K562 (cell line): Measurements from ENCODE around the gene KCTD11. TPM values are rescaled to one million over a fixed set of nuclear protein-coding genes. Genes with fewer than 3 reads are reported as not detected.

ENCODE experiments used
- ATF7 ChIP-seq: fragments of 450-650 bp; IDR thresholded peaks from 2 replicates; pipeline ENCODE4 v1.7.1; 2014; ENCODE audit warnings: mild to moderate bottlenecking, moderate library complexity
- ETV6 ChIP-seq, 3 experiments: fragments of 150-350 bp in 1 of 3; sonication (generic) in 1 of 3; formaldehyde crosslinking in 1 of 3; IDR thresholded peaks; 2 replicates each; pipeline versions ENCODE4 v1.6.1 to v1.8.0; 2014 to 2022; ENCODE audit warnings: borderline replicate concordance in 2 of 3, low read depth in 2 of 3, antibody characterized with exemption in 1 of 3, low read length in 1 of 3, mild to moderate bottlenecking in 1 of 3, missing genetic modification reagents in 1 of 3
- LCOR ChIP-seq: sonication (generic); formaldehyde crosslinking; IDR thresholded peaks from 2 replicates; pipeline ENCODE4 v1.8.0; 2022; ENCODE audit warnings: mild to moderate bottlenecking, missing genetic modification reagents
- MTA1 ChIP-seq: fragments of 450-650 bp; IDR thresholded peaks from 2 replicates; pipeline ENCODE4 v1.6.1; 2017; ENCODE audit warnings: borderline replicate concordance
- NFRKB ChIP-seq: fragments of 450-650 bp; IDR thresholded peaks from 2 replicates; pipeline ENCODE4 v1.6.1; 2016; ENCODE audit warnings: low read depth
- REST ChIP-seq, 2 experiments: fragments of 450-650 bp; formaldehyde crosslinking in 1 of 2; IDR thresholded peaks; 2 replicates each; pipeline versions ENCODE4 v1.4.0 to v1.6.1; 2014 to 2020; ENCODE audit warnings: mild to moderate bottlenecking in 2 of 2, borderline replicate concordance in 1 of 2, low read depth in 1 of 2
- SAP30 ChIP-seq: fragments of 200-600 bp; sonication (generic); IDR thresholded peaks from 2 replicates; pipeline ENCODE4 v1.6.1; 2012; ENCODE audit warnings: borderline replicate concordance, low read depth, mild to moderate bottlenecking, moderate library complexity, low read length, control low read depth, inconsistent platforms; ENCODE audit not compliant: insufficient read depth, poor library complexity, severe bottlenecking
- ZNF407 ChIP-seq: fragments of 450-650 bp; IDR thresholded peaks from 2 replicates; pipeline ENCODE4 v1.6.1; 2016; ENCODE audit warnings: low read depth
- ZNF764 ChIP-seq: fragments of 250-450 bp; sonication (Bioruptor Pico); IDR thresholded peaks from 2 replicates; pipeline ENCODE4 v1.4.0; 2020; ENCODE audit warnings: low read depth, mild to moderate bottlenecking, moderate library complexity
- polyA plus RNA-seq, 8 experiments: library from polyadenylated mRNA; depleted of rRNA in 4 of 8; stranded (reverse) in 5 of 8; unstranded in 3 of 8; fragments of >200 nt; fragmentation: Nextera tagmentation in 2 of 8; fragmentation: Illumina TruSeq in 1 of 8; extraction: Ambion mirVana in 2 of 8; extraction: Trizol in 1 of 8; gene quantifications; 2 replicates each; pipeline versions ENCODE4 v1.2.1 to v1.2.3, GENCODE V29; 2011 to 2014; ENCODE audit warnings: inconsistent platforms in 1 of 8, missing spikeins in 1 of 8
- total RNA-seq, 7 experiments: library from RNA; depleted of rRNA in 6 of 7; stranded (reverse); fragments of >200 nt in 6 of 7; fragmentation: Illumina TruSeq in 2 of 7; extraction: Trizol in 2 of 7; gene quantifications; 2 replicates each; pipeline versions ENCODE4 v1.2.1 to v1.2.3, GENCODE V29; 2011 to 2021; ENCODE audit warnings: low replicate concordance in 1 of 7

Gene KCTD11
- total and polyA plus RNA-seq, 9 of the 15 experiments (the other 6 are each of a cell fraction or from before 2014, with no cell fraction given) = 0.01 to 3.2 (median 2.5) TPM; not detected in 1

GRCh38 chr17:7314719-7315569 lies 37.0 kb upstream of the KCTD11 start, which contains the start of gene GPS2 (continued):
- TF ChIP-seq REST (IDR thresholded peaks at IDR 0.05; ENCODE audit: borderline replicate concordance) (peak; percentile 97), REST (CRISPR knock-in tag; IDR thresholded peaks at IDR 0.05; ENCODE audit: low read depth) (peak; percentile 91), SAP30 (peak; percentile 63), ZNF407 (peak; percentile 92), ATF7 (peak; percentile 59), NFRKB (0 out of 2 replicates have a peak, but pooled peaks have one; percentile 41), MTA1 (no peak), LCOR (CRISPR knock-in tag) (no peak; the same call in 1 of the 2 replicates), ETV6 (IDR thresholded peaks at IDR 0.05; ENCODE audit: borderline replicate concordance in 1 of 2, low read depth in 2 of 2, low read length in 1 of 2) (no peak), ETV6 (CRISPR knock-in tag; IDR thresholded peaks at IDR 0.05; ENCODE audit: borderline replicate concordance) (no peak), ZNF764 (CRISPR knock-in tag) (no peak)
